G401 (cell line): ENCODE results near the gene WFIKKN1. TPM values are rescaled to one million over a fixed set of nuclear protein-coding genes. Genes with fewer than 3 reads are reported as not detected.

Experiments
- DNase-seq: peaks from one replicate; pipeline ENCODE4 v3.0.0-alpha.2; 2015; ENCODE audit warnings: low spot score
- in situ Hi-C: cut with HindIII; loops from 2 replicates; pipeline ENCODE4 v1.10.0; 2016; ENCODE audit warnings: low sequenced_read_pairs, mixed read lengths
- total RNA-seq: library from RNA; depleted of rRNA; stranded (reverse); fragments of >200 nt; shearing (Covaris generic); gene quantifications from 2 replicates; pipeline ENCODE4 v1.2.3, GENCODE V29; 2014

The WFIKKN1 gene
- total RNA-seq, 1 experiment from 2014 or later = 44.6 TPM

DNA sequence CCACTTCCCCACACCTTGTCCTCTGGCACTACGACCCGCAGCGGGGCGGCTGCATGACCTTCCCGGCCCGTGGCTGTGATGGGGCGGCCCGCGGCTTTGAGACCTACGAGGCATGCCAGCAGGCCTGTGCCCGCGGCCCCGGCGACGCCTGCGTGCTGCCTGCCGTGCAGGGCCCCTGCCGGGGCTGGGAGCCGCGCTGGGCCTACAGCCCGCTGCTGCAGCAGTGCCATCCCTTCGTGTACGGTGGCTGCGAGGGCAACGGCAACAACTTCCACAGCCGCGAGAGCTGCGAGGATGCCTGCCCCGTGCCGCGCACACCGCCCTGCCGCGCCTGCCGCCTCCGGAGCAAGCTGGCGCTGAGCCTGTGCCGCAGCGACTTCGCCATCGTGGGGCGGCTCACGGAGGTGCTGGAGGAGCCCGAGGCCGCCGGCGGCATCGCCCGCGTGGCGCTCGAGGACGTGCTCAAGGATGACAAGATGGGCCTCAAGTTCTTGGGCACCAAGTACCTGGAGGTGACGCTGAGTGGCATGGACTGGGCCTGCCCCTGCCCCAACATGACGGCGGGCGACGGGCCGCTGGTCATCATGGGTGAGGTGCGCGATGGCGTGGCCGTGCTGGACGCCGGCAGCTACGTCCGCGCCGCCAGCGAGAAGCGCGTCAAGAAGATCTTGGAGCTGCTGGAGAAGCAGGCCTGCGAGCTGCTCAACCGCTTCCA lies 2.7 kb downstream of the WFIKKN1 start:
- in situ Hi-C loops = no loop called here

DNA sequence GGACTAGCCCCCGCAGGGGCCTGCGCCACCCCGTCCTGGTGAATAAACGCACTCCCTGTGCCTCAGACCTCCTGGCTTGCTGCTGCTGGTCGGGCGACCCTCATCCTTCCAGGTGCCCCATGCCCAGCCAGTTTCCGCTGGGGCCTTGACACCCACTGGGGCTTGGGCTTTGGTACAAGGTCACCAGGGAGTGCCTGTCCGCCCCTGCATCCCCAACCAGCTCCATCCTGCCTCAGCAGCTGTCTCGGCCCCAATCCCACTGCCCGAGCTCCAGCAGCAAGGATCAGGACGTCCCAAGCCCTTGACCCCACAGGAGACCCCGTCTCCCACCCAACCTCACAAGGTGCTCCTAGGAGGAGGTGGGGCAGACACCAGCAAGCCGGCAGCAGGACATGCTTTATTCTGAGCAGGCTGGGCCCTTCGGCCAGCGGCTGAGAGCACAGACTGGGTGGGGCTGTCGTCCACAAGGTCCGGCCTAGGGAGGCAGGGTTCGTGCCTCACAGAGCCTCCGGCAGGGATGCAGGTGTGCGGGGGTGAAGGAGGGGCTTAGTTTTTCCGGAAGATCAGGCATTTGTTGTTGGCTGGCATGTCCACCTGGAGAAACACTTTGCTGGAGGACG lies 3.4 kb downstream of the WFIKKN1 start:
- in situ Hi-C loops = no loop called here
- DNase-seq = no peak

More for the DNA sequence above, 2.7 kb downstream of the WFIKKN1 start:
- no peak for DNase-seq

DNA sequence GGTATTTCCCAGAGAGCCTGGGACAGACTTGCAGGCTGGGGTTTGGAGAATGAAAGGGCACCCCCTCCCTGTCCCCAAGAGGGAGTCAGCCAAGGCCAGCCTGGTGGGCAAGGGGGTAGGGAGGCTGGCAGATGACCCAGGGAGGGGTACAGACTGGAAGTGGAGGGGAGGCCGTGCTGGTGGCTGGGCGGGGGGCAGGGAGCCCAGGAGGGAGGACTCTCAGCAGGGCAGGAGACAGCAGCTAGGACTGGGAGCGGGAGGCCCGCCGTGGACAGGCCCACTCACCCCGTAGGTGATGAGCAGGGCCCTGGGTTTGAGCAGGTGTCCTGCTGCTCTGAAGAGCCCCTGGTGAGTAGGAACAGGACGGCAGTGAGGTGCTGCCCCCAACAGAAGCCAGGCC lies 4.2 kb downstream of the WFIKKN1 start:
- DNase-seq = no peak
- in situ Hi-C loops = no loop called here

DNA sequence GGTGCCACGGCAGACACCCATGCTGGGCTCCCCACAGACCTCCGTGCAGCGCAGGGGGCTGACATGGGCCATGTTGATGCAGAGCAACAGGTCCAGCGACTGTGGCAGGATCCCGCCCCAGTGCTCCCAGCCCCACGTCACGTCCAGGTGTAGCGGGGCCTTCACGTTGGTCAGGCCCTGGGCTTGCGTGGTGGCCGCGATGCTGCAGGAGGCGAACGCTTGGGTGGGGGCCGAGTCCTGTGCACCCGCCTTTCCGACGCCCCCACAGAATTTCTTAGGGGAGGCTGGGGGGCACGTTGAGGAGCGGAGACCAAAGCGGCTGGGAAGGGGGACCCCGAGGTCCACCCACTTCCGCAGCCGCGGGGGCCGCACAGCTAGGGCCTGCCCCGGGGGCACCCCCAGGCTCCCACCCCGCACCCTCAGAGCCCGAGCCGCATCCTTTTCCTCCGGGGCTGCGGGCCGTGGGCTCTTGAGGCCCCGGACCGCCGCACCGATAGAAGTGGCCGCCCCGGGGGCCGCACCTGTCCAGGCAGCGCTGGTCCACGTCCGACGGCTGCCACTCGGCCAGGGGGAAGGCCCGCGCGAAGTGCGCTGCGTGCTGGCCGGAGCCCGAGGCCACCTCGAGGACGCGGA lies 4.9 kb downstream of the WFIKKN1 start:
- in situ Hi-C loops = no loop called here
- no peak for DNase-seq

DNA sequence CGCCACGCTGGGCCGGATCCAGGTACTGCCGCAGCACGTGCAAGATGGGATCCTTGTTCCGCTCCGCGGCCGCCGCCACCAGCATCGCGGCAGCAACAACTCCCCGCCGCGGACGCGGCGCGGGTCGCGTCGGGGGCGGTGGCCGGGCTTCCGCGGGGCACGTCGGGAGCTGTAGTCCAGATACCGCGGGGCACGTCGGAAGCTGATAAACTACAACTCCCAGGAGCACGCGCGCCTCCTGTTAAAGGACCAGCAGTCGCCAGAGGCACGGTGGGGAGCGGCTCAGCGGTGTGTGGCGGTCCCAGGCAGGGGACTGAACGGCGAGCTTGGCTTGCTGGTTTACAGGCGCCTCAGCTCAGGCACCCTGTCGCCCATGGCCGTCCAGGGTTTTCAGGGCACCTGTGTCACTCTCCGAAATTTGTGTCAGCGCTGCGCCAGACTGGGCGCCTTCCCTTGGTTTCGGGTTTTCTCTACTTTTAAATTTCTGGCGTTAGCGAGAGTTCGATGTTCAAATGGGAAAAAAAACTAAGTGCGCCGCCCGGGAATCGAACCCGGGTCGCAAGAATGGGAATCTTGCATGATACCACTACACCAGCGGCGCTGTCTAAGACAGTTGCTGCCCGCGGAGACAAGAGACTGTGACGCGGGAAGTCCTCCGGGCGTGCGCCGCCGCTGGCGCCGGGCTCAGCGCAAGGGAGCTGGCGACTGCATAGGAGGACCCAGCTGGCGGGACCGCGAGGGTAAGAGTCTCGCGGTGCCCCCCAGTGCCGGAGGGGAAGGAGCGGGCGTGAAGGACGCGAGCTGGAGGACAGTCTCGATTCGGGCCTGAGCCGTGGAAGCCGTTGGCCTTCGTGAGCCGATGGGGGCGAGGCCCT lies 5.7 kb downstream of the WFIKKN1 start, which contains the start of gene METTL26:
Gene METTL26 (minus strand): TSS at position 100 of the 875 bp plus-strand sequence. CDS start 15 bp downstream, at position 85.
- DNase-seq = peak; percentile 97
- in situ Hi-C loops = no loop called here

DNA sequence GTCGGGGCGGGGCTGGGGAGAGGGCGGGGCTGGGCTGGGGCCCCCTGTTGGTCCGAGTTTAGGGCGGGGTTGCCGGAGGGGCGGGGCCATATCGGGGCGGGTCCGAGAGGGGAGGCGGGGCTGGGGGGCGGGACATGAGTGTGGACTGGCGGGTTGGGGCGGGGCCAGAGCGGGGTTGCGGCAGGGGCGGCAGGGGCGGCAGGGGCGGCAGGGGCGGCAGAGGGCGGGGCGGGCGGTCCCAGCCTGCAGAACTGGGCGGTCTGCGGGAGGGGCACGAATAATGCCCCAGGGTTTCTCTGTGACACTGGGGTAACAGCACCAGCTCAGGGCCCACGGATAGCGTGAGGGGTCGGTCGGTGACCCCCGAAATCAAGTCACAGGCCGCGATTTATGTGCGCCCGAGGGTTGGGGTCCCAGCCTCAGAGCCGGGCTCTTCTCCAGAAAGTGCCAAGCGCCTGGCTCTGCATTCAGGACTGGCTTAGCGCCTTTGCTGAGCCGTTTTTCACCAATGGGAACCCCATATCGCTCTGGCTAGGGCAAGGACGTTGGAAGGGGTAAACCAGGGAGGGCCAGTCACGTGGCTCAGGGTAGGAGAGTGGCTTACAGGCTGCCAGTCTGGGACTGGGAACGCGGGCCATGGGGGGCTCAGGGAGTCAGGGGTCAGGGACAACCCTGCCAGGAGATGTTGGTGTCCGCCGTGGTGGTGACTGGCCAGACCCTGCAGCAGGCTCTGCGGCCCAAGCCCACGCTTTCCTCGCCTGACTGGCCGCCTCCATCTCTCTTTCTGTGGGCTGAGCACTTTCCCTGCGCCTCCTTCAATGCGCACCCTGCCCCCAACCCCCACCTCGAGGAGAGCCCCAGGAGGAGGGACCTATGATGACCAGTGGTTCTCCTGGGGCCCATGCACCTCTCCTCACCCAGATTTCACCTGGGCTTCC lies 6.6 kb downstream of the WFIKKN1 start:
- in situ Hi-C loops = no loop called here
- DNase-seq = peak; percentile 95

DNA sequence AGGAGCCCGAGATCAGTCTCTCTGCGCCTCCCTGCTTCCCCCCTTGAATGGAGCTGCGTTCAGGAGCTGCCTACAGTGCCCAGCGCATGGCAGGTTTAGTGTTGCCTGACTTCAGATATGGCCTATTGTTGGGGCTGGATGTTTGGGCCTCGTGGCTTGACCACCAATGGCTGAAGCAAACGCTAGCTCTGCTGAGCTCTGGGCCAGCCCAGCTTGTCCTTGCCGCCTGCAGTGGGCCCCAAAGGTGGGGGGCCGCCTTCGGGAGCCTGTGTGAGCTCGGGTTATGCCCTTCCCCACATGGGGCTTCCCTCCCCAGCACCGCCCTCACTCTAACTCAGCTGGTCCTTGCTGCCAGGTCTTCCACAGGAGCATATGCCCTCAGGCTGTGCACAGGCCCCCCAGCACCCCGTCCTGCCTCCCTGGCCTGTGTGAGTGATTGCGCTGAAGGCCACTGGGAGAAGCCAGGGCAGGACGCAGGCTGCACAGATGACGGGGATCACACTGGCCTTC lies 7.3 kb downstream of the WFIKKN1 start:
- in situ Hi-C loops = no loop called here
- DNase-seq = peak; percentile 49

DNA sequence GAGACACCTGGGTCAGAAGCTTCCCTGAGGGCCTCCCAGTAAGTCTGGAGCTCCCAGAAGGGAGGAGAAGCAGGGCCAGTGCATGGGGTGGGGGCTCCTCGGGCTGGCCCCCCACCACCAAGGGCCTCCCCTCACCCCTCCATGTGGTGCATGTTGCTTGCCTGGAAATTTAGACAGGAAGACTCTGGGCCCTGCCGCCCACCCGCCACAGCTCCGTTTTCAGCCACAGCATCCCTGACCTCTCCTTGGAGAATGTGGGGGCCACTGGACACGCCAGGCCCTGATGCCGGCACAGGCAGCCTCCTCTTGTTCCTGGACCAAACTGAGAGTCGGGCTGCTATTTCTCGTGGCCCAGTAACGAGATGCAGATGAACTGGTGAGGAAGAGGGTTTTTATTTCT lies 8.1 kb downstream of the WFIKKN1 start:
- in situ Hi-C loops = no loop called here
- DNase-seq = no peak

DNA sequence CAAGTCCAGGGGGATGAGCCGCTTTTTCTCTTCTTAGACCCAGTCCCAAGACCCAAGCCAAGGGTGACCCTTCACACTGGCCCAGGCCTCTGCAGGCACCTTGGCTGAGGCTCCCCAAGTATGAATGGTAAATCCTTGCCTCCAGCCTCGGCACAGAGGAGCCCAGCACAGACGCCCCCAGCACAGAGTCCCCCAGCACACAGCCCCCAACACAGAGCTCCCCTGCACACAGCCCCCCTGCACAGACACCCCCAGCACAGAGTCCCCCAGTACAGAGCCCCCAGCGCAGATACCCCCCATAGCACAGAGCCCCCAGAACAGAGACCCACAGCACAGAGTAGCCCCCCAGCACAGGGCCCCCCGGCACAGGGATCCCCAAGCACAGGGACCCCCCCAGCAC lies 9.8 kb downstream of the WFIKKN1 start:
- in situ Hi-C loops = no loop called here
- DNase-seq = no peak

DNA sequence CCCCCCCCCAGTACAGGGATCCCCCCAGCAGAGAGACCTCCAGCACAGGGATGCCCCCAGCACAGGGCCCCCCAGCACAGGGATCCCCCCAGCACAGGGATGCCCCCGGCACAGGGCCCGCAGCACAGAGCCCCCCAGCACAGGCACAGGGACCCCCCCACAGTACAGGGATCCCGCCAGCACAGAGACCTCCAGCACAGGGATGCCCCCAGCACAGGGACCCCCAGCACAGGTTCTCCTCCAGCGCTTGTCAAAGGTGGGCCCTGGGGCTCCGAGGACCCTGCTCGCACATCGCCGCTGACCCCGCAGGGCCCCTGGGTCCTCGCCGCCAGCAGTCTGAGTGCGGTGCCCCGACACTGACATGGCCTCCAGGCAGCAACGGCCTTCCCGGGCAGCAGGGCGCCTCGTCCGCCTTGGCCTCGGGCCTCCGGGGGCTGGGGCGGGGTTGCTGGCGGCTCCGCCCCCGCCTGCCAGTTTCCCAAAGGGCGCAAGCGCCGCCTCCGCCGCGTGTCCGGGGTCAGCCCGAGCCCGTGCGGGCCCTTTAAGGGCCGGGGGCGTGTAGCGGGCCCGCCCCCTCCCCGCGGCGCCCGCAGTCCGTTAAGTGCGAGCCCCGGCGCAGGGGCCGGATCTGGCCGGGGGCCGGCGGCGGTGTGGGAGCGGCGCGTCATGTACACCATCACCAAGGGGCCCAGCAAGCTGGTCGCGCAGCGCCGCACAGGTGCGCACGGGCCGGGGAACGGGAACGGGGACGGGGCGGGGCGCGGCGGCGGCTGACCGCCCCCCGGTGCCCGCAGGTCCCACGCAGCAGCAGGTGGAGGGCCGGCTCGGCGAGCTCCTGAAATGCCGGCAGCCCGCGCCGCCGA lies 10.8 kb downstream of the WFIKKN1 start, which contains the start of gene MCRIP2:
Gene MCRIP2 (plus strand): TSS at position 503 of the 863 bp plus-strand sequence. CDS start 164 bp downstream, at position 667.
- in situ Hi-C loops = no loop called here
- peak; percentile 83 for DNase-seq

DNA sequence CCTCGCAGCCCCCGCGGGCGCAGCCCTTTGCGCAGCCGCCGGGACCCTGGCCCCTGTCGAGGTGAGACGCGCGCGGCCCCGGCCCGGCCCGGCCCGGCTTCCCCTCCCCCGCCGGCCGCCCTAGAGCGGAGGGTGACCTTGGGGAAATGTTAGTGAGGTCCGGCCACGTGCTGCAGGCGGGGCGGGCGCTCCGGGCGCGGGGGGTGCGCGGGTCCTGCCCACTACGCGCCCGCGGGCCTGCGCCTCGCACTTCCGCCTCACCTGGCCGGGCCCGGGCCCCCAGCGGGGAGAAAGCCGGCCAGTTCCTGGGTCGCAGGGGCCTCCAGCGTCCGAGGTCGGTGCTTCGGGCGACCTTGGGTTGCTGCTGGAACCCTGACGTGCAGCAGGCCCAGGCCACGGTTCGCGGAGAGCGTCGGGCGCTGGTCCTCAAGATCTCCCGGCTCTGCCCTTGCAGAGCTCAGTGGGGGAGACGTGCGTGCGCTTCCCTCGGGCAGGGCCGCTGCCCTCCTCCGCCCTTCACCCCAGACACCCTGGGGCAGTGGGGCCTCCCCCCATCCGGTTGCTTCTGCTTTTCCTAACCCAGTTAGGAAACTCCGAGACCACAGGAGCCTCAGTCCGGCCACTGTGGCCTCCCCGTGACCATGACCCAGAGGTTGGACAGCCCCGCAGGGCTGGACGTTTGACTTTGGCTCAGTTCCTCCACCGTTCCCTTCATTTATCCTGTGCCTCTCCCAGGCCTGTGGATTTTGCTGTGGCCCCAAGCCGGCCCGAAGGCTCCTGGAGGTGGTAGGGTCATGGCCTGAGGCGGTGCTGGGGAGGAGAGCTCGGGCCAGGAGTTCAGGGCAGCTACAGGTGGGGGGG lies 11.6 kb downstream of the WFIKKN1 start:
- in situ Hi-C loops = no loop called here
- no peak for DNase-seq

DNA sequence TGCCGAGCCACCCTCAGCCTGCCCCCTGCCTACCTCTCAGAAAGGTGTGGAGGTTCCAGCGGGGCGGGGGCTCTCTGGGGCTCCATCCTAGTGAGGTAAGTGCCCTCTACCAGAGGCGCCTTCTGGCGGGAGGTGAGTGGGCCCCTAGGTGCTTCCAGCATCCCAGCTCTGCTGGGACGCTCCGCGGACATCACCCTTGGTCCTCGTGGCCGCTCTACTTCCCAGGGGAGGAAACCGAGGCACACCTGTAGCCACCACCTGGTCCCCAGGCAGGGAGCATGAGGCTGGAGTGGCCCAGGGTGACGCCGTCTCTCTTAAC lies 12.2 kb downstream of the WFIKKN1 start:
- in situ Hi-C loops = no loop called here
- no peak for DNase-seq

DNA sequence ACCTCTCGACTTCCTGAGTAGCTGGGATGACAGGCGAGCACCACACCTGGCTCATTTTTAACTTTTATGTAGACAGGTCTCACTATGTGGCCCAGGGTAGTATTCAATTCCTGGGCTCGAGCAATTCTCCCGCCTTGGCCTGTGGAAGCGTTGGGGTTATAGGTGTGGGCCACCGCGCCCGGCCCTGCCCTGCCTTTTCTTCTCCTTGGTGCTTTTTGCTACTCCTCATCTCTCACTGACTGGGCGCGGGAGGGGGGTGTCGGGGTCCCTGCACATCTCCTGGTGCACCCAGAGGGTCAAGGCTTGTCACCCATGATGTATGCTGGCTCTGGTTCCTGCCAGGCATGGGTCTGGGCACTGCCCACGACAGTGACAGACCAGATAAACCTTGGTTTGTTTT lies 13.8 kb downstream of the WFIKKN1 start:
- no peak for DNase-seq
- in situ Hi-C loops = no loop called here

DNA sequence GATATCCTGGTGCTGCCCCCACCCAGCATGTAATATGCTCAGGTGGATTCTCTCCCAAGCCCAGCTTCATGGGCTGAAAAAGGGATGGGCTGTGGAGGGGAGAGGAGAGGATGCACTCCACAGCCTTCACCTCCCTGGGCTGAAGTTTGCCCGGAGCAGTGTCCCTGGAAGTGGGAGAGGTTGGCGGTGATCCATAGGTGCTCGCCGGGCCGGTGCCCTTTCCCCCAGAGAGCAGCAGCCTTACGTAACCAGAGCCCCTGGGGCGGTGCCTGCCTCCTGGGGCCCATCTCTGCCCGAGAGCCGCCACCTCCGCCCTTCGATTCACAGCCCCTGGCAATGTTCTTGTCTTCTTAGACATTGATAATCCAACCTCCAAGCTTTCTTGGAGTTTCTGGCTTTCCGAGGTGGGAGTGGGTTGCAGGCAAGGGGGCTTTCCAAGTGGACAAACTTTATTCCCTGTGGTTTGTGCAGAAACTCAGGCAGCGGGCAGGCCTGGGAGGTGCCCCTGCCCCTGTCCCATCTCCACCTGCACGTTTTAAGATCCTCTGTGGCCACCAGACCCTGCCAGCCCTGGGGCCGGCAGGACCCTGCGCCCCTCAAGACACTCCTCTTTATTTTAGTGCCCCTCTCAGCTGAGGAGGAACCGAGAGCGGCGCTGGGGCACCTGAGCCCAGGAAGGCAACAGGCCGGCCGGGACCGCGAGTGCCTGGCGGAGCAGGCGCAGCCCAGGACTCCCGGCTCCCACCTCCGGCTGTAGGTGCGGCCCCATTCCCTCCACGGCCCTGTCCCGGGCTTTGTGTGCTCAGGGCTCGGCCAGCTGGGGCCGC lies 15.3 kb downstream of the WFIKKN1 start:
- in situ Hi-C loops = no loop called here
- no peak for DNase-seq

DNA sequence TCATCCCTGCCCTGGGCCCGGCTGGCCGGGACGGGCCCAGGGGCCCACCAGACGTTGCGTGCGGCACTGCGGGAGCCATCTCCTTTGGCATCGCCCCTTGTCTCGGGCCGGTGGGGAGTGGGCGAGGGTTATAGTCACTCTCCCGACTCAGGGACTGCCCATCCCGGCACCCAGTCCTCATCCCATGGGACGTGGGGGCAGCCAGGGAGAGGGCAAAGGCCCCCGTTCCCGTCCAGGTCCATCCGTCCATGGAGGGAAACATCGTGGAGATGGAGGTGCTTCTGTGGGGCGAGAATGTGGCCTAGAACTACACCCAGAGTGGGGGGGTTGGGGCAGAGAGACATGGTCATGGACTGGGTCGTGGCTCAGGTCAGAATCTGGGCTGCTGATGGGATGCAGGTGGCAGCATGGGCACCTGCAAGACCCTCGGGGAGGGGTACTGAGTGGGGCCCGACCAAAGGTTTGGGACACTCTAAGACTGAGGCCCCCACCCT lies 15.9 kb downstream of the WFIKKN1 start:
- in situ Hi-C loops = no loop called here
- no peak for DNase-seq
